NCI-H146 treated with DMSO at 0.1 percent for 48 hours (cell line): Measurements from ENCODE around the gene DYNC1I1.

Experiments
- DNase-seq: peaks from one replicate; lab custom pipeline; 2025; ENCODE audit not compliant: unreplicated experiment; lab: John Stamatoyannopoulos, UW

Gene DYNC1I1

DNA sequence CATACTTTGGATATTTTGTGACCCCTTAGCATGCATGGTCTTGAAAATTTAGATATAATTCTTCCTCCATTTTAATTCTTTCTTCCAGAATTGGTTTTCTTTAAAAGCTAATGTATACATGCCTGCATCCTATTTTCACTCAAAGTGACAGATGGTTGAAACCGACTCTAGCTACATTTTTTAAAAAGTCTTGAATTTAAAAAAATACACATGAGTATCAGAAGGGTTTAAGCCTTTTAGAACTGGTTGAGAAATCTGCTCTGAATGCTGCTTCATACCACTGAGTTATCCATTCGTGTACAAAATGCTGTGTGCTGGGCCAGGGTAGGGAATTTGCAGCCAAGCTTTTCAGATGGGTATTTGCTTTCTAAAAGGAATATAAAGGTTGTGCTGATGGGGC, 16.5 kb downstream of the DYNC1I1 start:
- DNase-seq = no peak

DNA sequence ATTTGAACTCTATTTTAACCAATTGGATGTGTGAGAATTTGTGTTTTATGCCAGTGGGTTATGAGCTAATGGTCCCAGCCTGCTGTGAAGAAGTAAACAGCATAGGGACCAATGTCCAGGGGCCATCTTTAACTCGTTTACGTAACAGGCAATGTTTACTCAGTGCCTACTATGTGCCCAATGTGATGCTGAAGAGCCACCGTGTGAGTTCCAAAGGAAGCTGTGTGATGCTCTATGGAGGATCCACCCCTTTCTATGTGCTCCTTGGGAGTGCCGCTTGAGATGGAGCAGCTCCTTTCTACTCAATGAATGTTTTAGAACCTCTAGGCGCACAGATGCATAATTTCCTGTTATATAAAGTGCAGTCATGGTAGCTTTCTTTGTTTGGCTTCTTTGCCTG, 21.3 kb downstream of the DYNC1I1 start:
- no peak for DNase-seq

- DNase-seq = peak; percentile 26
These were observed 22.7 kb downstream of the DYNC1I1 start for GRCh38 chr7:95794917-95795515.

DNA sequence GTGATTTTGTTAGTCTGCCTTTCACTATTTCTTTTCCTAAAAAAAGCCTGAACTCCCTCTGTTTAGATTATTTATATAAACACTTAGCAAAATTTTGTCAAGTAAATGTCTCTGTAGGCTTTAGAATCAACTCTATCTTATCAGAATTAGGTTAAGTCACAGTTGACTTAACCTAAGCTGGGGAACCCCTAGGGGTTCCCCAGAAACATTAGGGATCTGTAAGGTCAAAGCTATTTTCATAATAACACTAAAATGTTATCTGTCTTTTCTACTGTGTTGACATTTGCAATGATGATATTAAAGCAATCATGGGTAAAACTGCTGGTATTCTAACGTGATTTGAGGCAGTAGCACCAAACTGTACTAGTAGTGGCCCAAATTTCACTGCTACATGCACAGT, 24.3 kb downstream of the DYNC1I1 start:
- no peak for DNase-seq

- DNase-seq = peak; percentile 92
These were observed 26.1 kb downstream of the DYNC1I1 start for GRCh38 chr7:95798401-95798930.

DNA sequence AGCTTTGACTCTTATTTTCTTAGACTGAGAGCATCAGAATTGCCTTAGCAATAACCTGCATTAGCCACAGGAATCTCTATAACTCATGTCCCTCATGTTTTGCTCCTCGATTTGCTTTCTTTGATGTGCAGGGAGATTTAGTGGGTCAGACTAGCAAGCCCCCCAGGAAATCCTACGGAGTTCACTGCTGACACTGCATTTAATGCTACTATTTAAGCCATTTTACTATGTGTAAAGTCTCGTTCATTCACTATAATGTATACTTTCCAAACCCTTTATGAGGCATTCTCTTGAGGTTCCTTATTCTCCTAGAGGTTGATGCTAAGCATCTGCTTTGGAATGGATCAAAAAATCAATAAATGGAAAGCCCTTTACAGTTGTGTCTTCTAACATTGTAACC, 28.4 kb downstream of the DYNC1I1 start:
- DNase-seq = no peak

DNA sequence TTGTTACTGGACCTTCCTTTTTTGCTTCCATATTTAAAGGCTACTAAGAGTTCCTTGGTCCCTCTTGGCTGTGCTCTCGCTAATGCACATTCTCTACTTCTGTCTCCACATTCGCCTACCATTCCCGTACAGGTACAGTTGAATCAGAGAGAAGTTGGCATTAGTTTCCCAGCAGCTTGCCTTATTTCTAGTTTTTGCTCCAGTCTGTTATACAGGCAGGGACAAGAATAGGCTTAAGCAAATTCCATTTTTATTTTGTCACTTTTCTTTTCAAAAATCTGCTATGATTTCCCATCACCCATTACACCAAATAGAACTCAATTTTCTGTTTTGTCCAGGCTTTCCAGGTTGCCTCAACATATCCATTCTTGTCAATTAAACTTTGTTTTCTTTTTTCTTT, 29.9 kb downstream of the DYNC1I1 start:
- no peak for DNase-seq

DNA sequence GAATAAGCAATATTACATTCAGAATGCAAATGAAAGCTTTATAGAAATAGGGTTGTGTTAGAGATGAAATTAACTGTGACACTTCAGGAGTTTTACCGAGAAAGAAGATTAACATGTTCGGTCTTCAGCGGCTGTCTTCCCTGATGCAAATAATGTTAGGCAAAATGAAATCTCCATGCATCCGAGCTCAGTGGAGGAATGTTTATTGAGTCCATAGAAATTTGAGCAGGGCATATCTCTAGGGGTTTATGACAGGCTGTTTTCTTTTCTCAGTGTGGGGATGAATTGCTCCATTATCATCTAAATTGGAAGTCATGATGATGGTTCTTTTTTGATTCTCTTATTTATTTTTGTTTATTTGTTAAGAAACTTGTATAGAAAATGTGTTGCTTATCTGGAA, 31.7 kb downstream of the DYNC1I1 start:
- DNase-seq = no peak

GRCh38 chr7:95805909-95806308, 33.6 kb downstream of the DYNC1I1 start:
- DNase-seq = no peak

- DNase-seq = no peak
These were observed 36.0 kb downstream of the DYNC1I1 start for GRCh38 chr7:95808396-95808795.

GRCh38 chr7:95811846-95812445, 39.6 kb downstream of the DYNC1I1 start:
- DNase-seq = no peak

DNA sequence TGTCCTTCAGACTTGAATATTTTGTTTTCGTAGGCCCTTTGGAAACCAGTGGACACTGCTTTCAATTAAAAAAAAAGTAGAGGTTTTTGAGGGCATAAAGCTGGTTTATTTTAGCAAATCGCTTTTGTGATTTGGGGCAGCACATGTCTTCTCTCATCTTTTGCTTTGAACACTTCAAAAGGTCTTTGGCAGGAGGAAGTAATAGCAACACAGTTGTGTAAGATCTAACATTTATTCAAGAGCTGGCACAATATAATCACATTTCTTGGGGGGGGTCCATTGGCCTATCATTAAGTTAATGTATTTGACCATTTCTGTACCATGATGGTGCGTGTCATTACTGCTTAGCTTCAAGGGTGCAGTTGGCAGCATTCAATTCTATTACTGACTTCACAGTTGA, 42.4 kb downstream of the DYNC1I1 start:
- DNase-seq = no peak

DNA sequence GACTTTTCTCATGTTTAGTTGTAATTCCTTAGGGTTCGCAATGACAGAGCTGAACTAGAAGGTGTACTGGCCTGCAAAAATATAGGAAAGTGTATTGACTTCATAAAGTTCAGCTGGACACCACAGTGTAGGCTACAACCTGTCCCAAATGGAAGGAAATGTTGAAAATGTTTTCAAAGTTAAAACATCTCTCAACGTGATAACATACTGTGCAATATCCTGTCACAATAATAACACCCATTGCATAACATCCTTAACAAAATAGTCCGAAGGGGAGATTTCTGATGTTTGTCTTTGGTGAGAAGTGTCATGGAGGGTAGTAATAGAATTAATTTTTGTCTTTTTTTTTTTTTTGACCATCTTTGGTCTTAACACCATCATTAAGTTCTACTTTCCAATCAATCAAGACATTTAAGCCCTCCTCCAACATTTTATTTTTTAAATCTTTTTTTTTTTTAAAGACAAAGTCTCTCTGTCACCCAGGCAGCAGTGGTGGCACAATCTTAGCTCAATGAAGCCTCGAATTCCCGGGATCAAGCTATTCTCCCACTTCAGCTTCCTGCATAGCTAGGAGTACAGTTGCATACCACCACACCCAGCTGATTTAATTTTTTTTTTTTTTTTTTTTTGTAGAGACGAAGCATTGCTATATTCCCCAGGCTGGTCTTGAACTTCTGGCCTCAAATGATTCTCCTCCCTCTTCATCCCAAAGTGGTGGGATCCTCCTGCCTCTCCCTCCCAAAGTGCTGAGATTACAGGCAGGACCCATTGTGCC, 45.7 kb downstream of the DYNC1I1 start:
- DNase-seq = no peak

DNA sequence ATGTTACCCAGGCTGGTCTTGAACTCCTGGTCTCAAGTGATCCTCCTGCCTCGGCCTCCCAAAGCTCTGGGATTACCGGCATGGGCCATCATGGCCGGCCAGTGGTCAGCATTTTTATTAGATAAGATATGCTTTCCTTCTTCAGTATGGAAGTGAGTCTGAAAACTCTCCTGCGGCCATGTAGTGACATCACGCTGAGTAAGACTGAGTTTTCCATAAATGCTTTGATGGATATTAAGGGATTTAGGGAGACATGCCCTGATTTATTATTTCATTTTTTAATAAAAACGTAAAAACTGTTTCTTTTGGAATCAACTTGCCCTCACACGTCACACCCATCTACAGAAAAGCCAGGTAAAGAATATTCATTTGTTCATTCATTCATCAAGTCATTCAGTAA, 48.4 kb downstream of the DYNC1I1 start:
- no peak for DNase-seq

DNA sequence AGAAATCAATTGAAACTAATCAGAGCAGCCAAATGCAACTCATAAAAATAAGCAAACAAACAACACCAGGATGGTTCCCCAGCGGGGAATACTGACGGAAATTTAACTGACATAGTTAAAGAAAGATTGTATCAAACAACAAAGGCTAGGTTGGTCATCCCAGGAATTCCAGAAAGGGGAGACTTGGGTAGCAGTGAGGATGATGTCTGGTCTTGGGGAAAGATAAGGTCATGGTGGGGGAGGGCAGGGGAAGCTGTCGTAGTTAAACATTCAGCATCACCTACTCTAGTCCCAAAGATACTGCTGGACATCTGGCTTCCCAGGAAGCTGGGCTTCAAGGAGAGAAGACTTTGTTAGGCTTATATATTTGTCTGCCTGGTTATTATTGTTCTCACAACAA, 50.4 kb downstream of the DYNC1I1 start:
- no peak for DNase-seq

GRCh38 chr7:95824616-95825015, 52.3 kb downstream of the DYNC1I1 start:
- DNase-seq = no peak

DNA sequence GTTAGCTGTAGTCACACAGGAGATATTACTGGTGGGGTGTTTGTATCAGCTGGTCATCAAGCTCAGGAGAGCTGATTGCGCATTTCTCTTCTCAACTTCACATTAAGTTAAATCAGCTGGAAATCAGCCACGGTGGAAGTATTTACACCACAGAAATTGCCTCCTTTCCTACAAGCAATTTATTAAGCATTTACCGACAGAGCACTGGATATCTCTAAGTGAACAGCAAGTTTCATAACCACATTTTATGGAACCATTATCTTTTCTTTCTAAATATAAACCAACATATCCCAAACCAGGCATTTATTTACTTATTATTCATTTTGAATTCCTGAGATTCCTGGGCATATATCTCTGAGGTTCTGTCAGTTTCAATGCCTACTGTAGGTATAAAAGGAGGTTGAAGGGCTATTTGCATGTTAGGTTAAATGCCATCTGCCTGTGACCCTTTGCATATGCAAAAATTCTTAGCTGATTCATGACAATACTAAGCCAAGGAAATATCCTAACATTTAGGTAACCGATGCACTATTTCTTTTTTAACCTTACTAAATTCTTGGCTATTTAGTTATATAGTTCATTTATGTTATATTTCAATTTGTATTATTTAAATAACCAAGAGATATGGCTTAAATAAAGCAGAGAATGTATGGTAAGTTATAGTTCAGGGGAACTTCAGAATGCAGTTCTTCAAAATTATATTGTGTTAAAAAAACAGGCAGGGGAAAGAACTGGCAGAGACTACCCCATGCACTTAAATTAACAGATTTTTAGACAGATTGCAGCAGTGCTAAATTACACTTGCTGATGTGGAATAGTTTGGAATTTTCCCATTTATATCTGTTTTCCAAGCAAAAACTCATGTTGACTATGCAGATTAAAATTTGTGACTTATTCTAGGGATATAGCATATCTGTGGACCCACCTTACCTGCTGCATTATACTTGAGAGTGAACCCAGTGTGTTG, 56.8 kb downstream of the DYNC1I1 start:
- no peak for DNase-seq

DNA sequence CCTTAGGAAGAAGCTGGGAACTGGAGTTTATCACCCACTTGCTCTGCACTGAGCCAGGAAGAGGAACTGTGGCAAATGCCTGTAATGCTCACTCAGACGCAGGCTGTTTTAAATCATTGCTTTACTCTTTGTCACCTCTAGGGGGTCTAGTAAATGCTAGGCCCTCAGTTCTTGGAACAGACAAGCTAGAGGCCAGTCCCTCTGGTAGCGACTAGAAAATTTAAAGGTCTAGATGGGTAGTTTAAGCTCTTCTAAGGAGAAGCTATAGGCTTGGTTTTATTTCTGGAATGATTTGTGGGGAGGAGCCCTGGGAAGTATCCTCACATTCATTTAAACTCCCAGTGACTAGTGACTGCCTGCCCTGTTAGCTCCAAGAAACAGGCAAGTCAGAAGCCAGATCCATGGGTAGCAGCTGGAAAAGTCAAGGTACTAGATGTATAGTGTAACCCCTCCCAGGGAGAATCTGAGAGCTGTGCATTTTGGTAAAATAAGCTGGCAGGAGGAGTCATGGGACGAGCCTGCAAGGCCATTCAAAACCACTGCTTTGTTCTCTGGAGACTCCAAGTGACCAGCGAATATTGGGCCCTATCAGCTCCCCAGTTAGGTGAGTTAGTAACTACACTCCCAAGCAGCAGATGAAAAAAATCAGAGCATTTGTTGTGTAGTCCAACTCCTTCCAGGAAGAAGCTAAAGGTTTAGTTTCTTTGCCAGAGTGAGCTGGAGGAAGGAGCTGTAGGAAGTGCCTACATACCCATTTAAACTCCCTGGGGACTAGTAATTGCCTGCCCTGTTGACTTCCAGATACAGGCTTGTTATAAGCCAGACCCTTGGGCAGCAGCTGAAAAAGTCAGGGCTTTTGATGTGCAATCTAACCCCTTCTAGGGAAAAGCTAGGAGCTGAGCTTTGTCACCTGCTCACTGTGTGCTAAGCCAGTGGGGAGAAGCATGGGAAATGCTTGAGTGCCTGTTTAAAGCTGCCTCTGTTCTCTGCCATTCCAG, 68.9 kb downstream of the DYNC1I1 start:
- no peak for DNase-seq

- DNase-seq = no peak
These were observed 70.9 kb downstream of the DYNC1I1 start for GRCh38 chr7:95843286-95843685.

DNA sequence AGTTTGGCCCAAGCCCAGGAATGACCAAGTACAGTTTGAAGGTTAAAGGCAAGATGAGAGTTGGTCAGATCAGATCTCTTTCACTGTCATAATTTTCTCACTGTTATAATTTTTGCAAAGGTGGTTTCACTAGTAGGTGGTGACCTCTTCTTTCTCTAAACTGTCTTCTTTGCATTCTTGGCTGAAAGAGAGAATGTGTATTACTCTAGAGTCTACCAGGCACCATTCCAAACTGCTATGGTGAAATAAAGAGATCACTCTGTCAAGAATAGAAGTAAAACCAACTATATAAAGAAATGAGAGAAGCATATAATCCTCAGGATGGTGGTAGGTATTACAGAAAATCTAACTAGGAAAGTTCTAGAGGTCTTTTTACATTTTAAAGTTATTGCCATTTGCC, 72.7 kb downstream of the DYNC1I1 start:
- DNase-seq = no peak
